SU-DHL-6 (cell line): Measurements from ENCODE around the gene ARPC2.

Experiments used
- H2AFZ ChIP-seq: fragments of 200-600 bp; sonication (generic); 2 replicates; pipeline ENCODE4 v1.6.1; 2014; ENCODE audit warnings: low read depth, mild to moderate bottlenecking, moderate library complexity, mixed read lengths, antibody characterized with exemption, low read length; ENCODE audit not compliant: severe bottlenecking
- H3F3A ChIP-seq: fragments of 200-600 bp; shearing (Covaris generic); 2 replicates; pipeline ENCODE4 v1.6.0; 2016; ENCODE audit warnings: antibody characterized with exemption, mild to moderate bottlenecking; ENCODE audit not compliant: insufficient read depth
- H3K27ac ChIP-seq: fragments of 200-600 bp; sonication (generic); 2 replicates; pipeline ENCODE4 v1.5.1; 2016; ENCODE audit warnings: low read depth, mild to moderate bottlenecking, low read length, moderate library complexity, mixed read lengths
- H3K27me3 ChIP-seq: fragments of 200-600 bp; sonication (generic), shearing (Covaris generic); 2 replicates; pipeline ENCODE4 v1.6.0; 2014; ENCODE audit warnings: mild to moderate bottlenecking, low read length
- H3K36me3 ChIP-seq: fragments of 200-600 bp; sonication (generic); 2 replicates; pipeline ENCODE4 v1.6.1; 2014; ENCODE audit warnings: mild to moderate bottlenecking, low read length, mixed read lengths
- H3K4me2 ChIP-seq: fragments of 300-600, 200-600 bp; shearing (Covaris generic), sonication (generic); 2 replicates; pipeline ENCODE4 v1.6.0; 2014; ENCODE audit warnings: low read length, low read depth, mild to moderate bottlenecking; ENCODE audit not compliant: poor library complexity, severe bottlenecking
- H3K4me3 ChIP-seq: fragments of 200-600 bp; sonication (generic); 2 replicates; pipeline ENCODE4 v1.5.1; 2014; ENCODE audit warnings: antibody characterized with exemption, low read length, mild to moderate bottlenecking, mixed read lengths; ENCODE audit not compliant: insufficient read depth, poor library complexity, severe bottlenecking
- H3K79me2 ChIP-seq: fragments of 200-600 bp; sonication (generic); 2 replicates; pipeline ENCODE4 v1.6.1; 2014; ENCODE audit warnings: mild to moderate bottlenecking, low read length, moderate library complexity; ENCODE audit not compliant: insufficient read depth
- H3K9ac ChIP-seq: fragments of 200-600 bp; sonication (generic); 2 replicates; pipeline ENCODE4 v1.7.0; 2014; ENCODE audit warnings: mild to moderate bottlenecking, low read length
- H3K9me2 ChIP-seq: fragments of 200-600 bp; sonication (generic); replicated peaks from 2 replicates; pipeline ENCODE4 v1.6.1; 2014; ENCODE audit warnings: low read length; ENCODE audit not compliant: insufficient read depth
- H3K9me3 ChIP-seq: fragments of 200-600 bp; sonication (generic); 2 replicates; pipeline ENCODE4 v1.6.1; 2014; ENCODE audit warnings: low read length, mixed read lengths; ENCODE audit not compliant: insufficient read depth
- H4K20me1 ChIP-seq: fragments of 200-600 bp; sonication (generic); 2 replicates; pipeline ENCODE4 v1.6.1; 2014; ENCODE audit warnings: low read depth, mild to moderate bottlenecking, antibody characterized with exemption, low read length, moderate library complexity, mixed read lengths
- EZH2phosphoT487 ChIP-seq: fragments of 200-600 bp; sonication (generic), shearing (Covaris generic); conservative IDR thresholded peaks from 2 replicates; pipeline ENCODE4 v1.6.1; 2018; ENCODE audit warnings: mild to moderate bottlenecking, antibody characterized with exemption, low read length, moderate library complexity, mixed read lengths
- TF ChIP-seq, protein P1 (sequence below): fragments of 200-600 bp; sonication (generic); IDR thresholded peaks from one replicate; pipeline ENCODE4 v1.5.1; 2017; ENCODE audit warnings: antibody characterized with exemption, mild to moderate bottlenecking, low read length, moderate library complexity; ENCODE audit not compliant: insufficient read depth, poor library complexity, severe bottlenecking

The ARPC2 gene

GRCh38 chr2:218244665-218245064 lies 27.7 kb downstream of the ARPC2 start:
- Histone ChIP-seq H4K20me1 (no peaks in the 10 kb centered on the region), H3F3A (no peaks in the 10 kb centered on the region), H3K79me2 (no peaks in the 10 kb centered on the region; the same call in 1 of the 2 replicates), H3K36me3 (peaks cover 55% of the 10 kb centered on the region), H3K9me3 (no peaks in the 10 kb centered on the region), H3K9ac (no peak overlapping the region), H3K27ac (no peak overlapping the region), H2AFZ (no peak overlapping the region), H3K4me2 (no peak overlapping the region), H3K9me2 (no peaks in the 10 kb centered on the region), H3K4me3 (no peak overlapping the region), H3K27me3 (no peaks in the 10 kb centered on the region)
- TF ChIP-seq EZH2phosphoT487 = no peak
- TF ChIP-seq, protein P1, sequence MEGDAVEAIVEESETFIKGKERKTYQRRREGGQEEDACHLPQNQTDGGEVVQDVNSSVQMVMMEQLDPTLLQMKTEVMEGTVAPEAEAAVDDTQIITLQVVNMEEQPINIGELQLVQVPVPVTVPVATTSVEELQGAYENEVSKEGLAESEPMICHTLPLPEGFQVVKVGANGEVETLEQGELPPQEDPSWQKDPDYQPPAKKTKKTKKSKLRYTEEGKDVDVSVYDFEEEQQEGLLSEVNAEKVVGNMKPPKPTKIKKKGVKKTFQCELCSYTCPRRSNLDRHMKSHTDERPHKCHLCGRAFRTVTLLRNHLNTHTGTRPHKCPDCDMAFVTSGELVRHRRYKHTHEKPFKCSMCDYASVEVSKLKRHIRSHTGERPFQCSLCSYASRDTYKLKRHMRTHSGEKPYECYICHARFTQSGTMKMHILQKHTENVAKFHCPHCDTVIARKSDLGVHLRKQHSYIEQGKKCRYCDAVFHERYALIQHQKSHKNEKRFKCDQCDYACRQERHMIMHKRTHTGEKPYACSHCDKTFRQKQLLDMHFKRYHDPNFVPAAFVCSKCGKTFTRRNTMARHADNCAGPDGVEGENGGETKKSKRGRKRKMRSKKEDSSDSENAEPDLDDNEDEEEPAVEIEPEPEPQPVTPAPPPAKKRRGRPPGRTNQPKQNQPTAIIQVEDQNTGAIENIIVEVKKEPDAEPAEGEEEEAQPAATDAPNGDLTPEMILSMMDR = no peak

GRCh38 chr2:218245214-218245613 lies 28.2 kb downstream of the ARPC2 start:
- H3K4me3 ChIP-seq = no peak overlapping the region
- H3K79me2 ChIP-seq = no peaks in the 10 kb centered on the region; the same call in 1 of the 2 replicates
- H3K4me2 ChIP-seq = no peak overlapping the region
- peaks cover 55% of the 10 kb centered on the region for H3K36me3 ChIP-seq
- no peak for TF ChIP-seq EZH2phosphoT487
- TF ChIP-seq, protein P1 = no peak
- no peaks in the 10 kb centered on the region for H3F3A ChIP-seq
- no peaks in the 10 kb centered on the region for H3K9me3 ChIP-seq
- H3K9me2 ChIP-seq = no peaks in the 10 kb centered on the region
- no peak overlapping the region for H3K27ac ChIP-seq
- no peaks in the 10 kb centered on the region for H4K20me1 ChIP-seq
- H3K9ac ChIP-seq = no peak overlapping the region
- no peak overlapping the region for H2AFZ ChIP-seq
- no peaks in the 10 kb centered on the region for H3K27me3 ChIP-seq

GRCh38 chr2:218249691-218250090 lies 32.7 kb downstream of the ARPC2 start:
- peaks cover 30% of the 10 kb centered on the region for H3K36me3 ChIP-seq

More at GRCh38 chr2:218249691-218250090, 32.7 kb downstream of the ARPC2 start:
- H3K4me3 ChIP-seq = no peak overlapping the region
- H3K27ac ChIP-seq = no peak overlapping the region
- TF ChIP-seq, protein P1 = no peak
- no peak for TF ChIP-seq EZH2phosphoT487
- H3K27me3 ChIP-seq = no peaks in the 10 kb centered on the region
- H3K9me3 ChIP-seq = no peaks in the 10 kb centered on the region
- H4K20me1 ChIP-seq = no peaks in the 10 kb centered on the region
- H2AFZ ChIP-seq = no peak overlapping the region
- no peak overlapping the region for H3K9ac ChIP-seq
- no peak overlapping the region for H3K4me2 ChIP-seq
- peaks cover 12% of the 10 kb centered on the region for H3F3A ChIP-seq
- no peaks in the 10 kb centered on the region for H3K9me2 ChIP-seq
- H3K79me2 ChIP-seq = no peaks in the 10 kb centered on the region
